GM19455 (cell line): ENCODE data around the gene PITPNM1.
"Not testable (repeated sequence)": the region's sequence is repeated elsewhere in the genome, so short reads cannot be mapped to it uniquely, and the experiment has no call there.

Source experiments
- ATAC-seq: cut with Tn5 transposase; IDR thresholded peaks from one replicate; pipeline ENCODE4 v1.9.1; 2021; ENCODE audit not compliant: unreplicated experiment

The PITPNM1 gene

GRCh38 chr11:67523556-67524479, 18.7 kb upstream of the PITPNM1 start:
- no peak for ATAC-seq

GRCh38 chr11:67522844-67523555, 17.8 kb upstream of the PITPNM1 start, which contains the start of gene CABP2:
Gene CABP2, minus strand, starts transcription at chr11:67523446. Its CDS starts 120 bp downstream, at chr11:67523326.
- no peak for ATAC-seq

- ATAC-seq = no peak
Observed at GRCh38 chr11:67522338-67522737, 17.2 kb upstream of the PITPNM1 start.

- ATAC-seq = no peak
Observed at GRCh38 chr11:67521924-67522323, 16.8 kb upstream of the PITPNM1 start.

- ATAC-seq = no peak
Observed at GRCh38 chr11:67520856-67521824, 16.0 kb upstream of the PITPNM1 start.

- no peak for ATAC-seq
Observed at GRCh38 chr11:67519726-67520125, 14.6 kb upstream of the PITPNM1 start.

- ATAC-seq = no peak
Observed at GRCh38 chr11:67517784-67518552, 12.8 kb upstream of the PITPNM1 start.

GRCh38 chr11:67516806-67517205, 11.6 kb upstream of the PITPNM1 start:
- ATAC-seq = no peak

GRCh38 chr11:67514116-67514515, 9.0 kb upstream of the PITPNM1 start:
- no peak for ATAC-seq

GRCh38 chr11:67511558-67511957, 6.4 kb upstream of the PITPNM1 start:
- ATAC-seq = not testable (repeated sequence)

GRCh38 chr11:67510023-67510345, 4.8 kb upstream of the PITPNM1 start:
- no peak for ATAC-seq

GRCh38 chr11:67508486-67509121, 3.4 kb upstream of the PITPNM1 start:
- ATAC-seq = peak; percentile 41

GRCh38 chr11:67507864-67508485, 2.8 kb upstream of the PITPNM1 start, which contains the start of gene CDK2AP2:
Gene CDK2AP2, minus strand, starts transcription at chr11:67508162. Its CDS starts 80 bp downstream, at chr11:67508082.
- ATAC-seq = peak; percentile 76

- ATAC-seq = no peak
Observed at GRCh38 chr11:67507242-67507863, 2.2 kb upstream of the PITPNM1 start.

GRCh38 chr11:67506426-67507051, 1.4 kb upstream of the PITPNM1 start:
- ATAC-seq = no peak

GRCh38 chr11:67505605-67506396, 638 bp upstream of the PITPNM1 start:
- no peak for ATAC-seq
